H1 (cell line): ENCODE data around the gene COL4A3. TPM values are rescaled to one million over a fixed set of nuclear protein-coding genes. Genes with fewer than 3 reads are reported as not detected.

ENCODE experiments used
- CTCF ChIA-PET: fragments of 300-600 bp; sonication (Branson Sonifier 250); formaldehyde crosslinking; loops from one replicate; lab custom pipeline; 2021; ENCODE audit not compliant: partially characterized antibody; lab: Charles Lee
- POLR2A ChIA-PET: fragments of 300-600 bp; sonication (Branson Sonifier 250); formaldehyde crosslinking; loops from one replicate; lab custom pipeline; 2021; ENCODE audit warnings: inconsistent platforms; ENCODE audit not compliant: partially characterized antibody; lab: Charles Lee
- DNase-seq, 2 experiments: peaks; one replicate each; pipeline versions ENCODE4 v3.0.0 to v3.0.0-alpha.2; 2010 to 2022; ENCODE audit warnings: low spot score in 2 of 2, low read depth in 1 of 2, mixed read lengths in 1 of 2
- FAIRE-seq: peaks from 2 replicates; lab custom pipeline; 2011; peaks lifted over from hg19 to GRCh38; lab: Jason Lieb, UNC
- H2AFZ ChIP-seq: 2 replicates; pipeline ENCODE4 v1.8.1; 2012; ENCODE audit warnings: low read length, inconsistent platforms
- H2AK5ac ChIP-seq: 2 replicates; pipeline ENCODE4 v1.6.1; 2013; ENCODE audit warnings: low read depth, low read length
- H2BK120ac ChIP-seq: replicated peaks from 2 replicates; pipeline ENCODE3; 2013; ENCODE audit warnings: low read depth, low read length, inconsistent platforms
- H2BK12ac ChIP-seq: 2 replicates; pipeline ENCODE4 v1.6.1; 2013; ENCODE audit warnings: low read depth, low read length
- H2BK15ac ChIP-seq: 2 replicates; pipeline ENCODE4 v1.6.1; 2013; ENCODE audit warnings: low read length
- H2BK20ac ChIP-seq: 2 replicates; pipeline ENCODE4 v1.6.1; 2013; ENCODE audit warnings: low read length
- H2BK5ac ChIP-seq: 2 replicates; pipeline ENCODE4 v1.6.1; 2013; ENCODE audit warnings: low read depth, low read length
- H3K14ac ChIP-seq: 2 replicates; pipeline ENCODE4 v1.6.1; 2013; ENCODE audit warnings: inconsistent platforms; ENCODE audit not compliant: insufficient read length
- H3K18ac ChIP-seq: 2 replicates; pipeline ENCODE4 v1.6.1; 2013; ENCODE audit warnings: low read length; ENCODE audit errors: extremely low read depth
- H3K23ac ChIP-seq: 2 replicates; pipeline ENCODE4 v1.6.1; 2013; ENCODE audit warnings: inconsistent platforms; ENCODE audit not compliant: insufficient read length
- H3K23me2 ChIP-seq: 2 replicates; pipeline ENCODE4 v1.6.1; 2013; ENCODE audit warnings: low read depth, low read length
- H3K27ac ChIP-seq: 2 replicates; pipeline ENCODE4 v1.6.1; 2011; ENCODE audit warnings: low read depth, low read length, inconsistent platforms
- H3K27me3 ChIP-seq, 4 experiments: replicated peaks in 1 of 4; 1 replicate in 1 of 4; 2 replicates in 3 of 4; pipeline versions ENCODE4 v1.6.1 to v1.8.1; 2011 to 2013; ENCODE audit warnings: low read length in 3 of 4, mild to moderate bottlenecking in 3 of 4, inconsistent platforms in 2 of 4, mixed read lengths in 2 of 4, moderate library complexity in 1 of 4; ENCODE audit not compliant: control insufficient read depth in 3 of 4, insufficient read depth in 3 of 4; ENCODE audit errors: extremely low read depth in 1 of 4
- H3K36me3 ChIP-seq, 4 experiments: 2 replicates each; pipeline versions ENCODE4 v1.6.1 to v1.8.1; 2011 to 2013; ENCODE audit warnings: mild to moderate bottlenecking in 4 of 4, low read length in 3 of 4, moderate library complexity in 2 of 4, control low read depth in 1 of 4, inconsistent platforms in 1 of 4; ENCODE audit not compliant: insufficient read depth in 4 of 4, control insufficient read depth in 2 of 4
- H3K4ac ChIP-seq: replicated peaks from 2 replicates; pipeline ENCODE3; 2013; ENCODE audit warnings: low read length, low read depth, mixed read lengths, inconsistent platforms; ENCODE audit not compliant: insufficient read length
- H3K4me1 ChIP-seq, 4 experiments: replicated peaks in 1 of 4; 1 replicate in 1 of 4; 2 replicates in 3 of 4; pipeline versions ENCODE4 v1.6.1 to v1.8.1; 2011 to 2013; ENCODE audit warnings: low read length in 3 of 4, inconsistent platforms in 2 of 4, mixed read lengths in 1 of 4; ENCODE audit not compliant: insufficient read depth in 4 of 4, control insufficient read depth in 3 of 4
- H3K4me2 ChIP-seq, 2 experiments: 2 replicates each; pipeline versions ENCODE4 v1.6.1 to v1.8.1; 2011 to 2013; ENCODE audit warnings: low read depth in 2 of 2, low read length in 2 of 2, control low read depth in 1 of 2, inconsistent platforms in 1 of 2, mild to moderate bottlenecking in 1 of 2; ENCODE audit not compliant: insufficient read depth in 1 of 2
- H3K4me3 ChIP-seq, 4 experiments: fragments of 200-600, 300-600 bp in 1 of 4; sonication (generic), shearing (Covaris generic), sonication (Bioruptor Twin) in 1 of 4; 2 replicates each; pipeline versions ENCODE4 v1.5.1 to v1.8.1; 2011 to 2016; ENCODE audit warnings: low read length in 4 of 4, low read depth in 3 of 4, control low read depth in 2 of 4, inconsistent platforms in 2 of 4, mild to moderate bottlenecking in 2 of 4, mixed read lengths in 1 of 4, moderate library complexity in 1 of 4; ENCODE audit not compliant: insufficient read depth in 2 of 4; ENCODE audit errors: extremely low read depth in 1 of 4
- H3K56ac ChIP-seq: replicated peaks from 2 replicates; pipeline ENCODE3; 2013; ENCODE audit warnings: low read depth, mild to moderate bottlenecking, mixed read lengths, low read length, inconsistent platforms; ENCODE audit not compliant: insufficient read length
- H3K79me1 ChIP-seq: 2 replicates; pipeline ENCODE4 v1.6.1; 2013; ENCODE audit warnings: low read depth, low read length, control low read depth
- H3K79me2 ChIP-seq, 2 experiments: 2 replicates each; pipeline versions ENCODE4 v1.6.1 to v1.8.1; 2012 to 2013; ENCODE audit warnings: low read length in 2 of 2, mild to moderate bottlenecking in 2 of 2, inconsistent platforms in 1 of 2; ENCODE audit not compliant: insufficient read depth in 2 of 2, control insufficient read depth in 1 of 2
- H3K9ac ChIP-seq, 4 experiments: replicated peaks in 1 of 4; 1 replicate in 1 of 4; 2 replicates in 3 of 4; pipeline versions ENCODE4 v1.6.1 to v1.8.1; 2011 to 2013; ENCODE audit warnings: low read depth in 3 of 4, low read length in 3 of 4, control low read depth in 2 of 4, mild to moderate bottlenecking in 2 of 4, moderate library complexity in 2 of 4, inconsistent platforms in 1 of 4; ENCODE audit errors: extremely low read depth in 1 of 4
- H3K9me3 ChIP-seq, 2 experiments: 2 replicates each; pipeline versions ENCODE4 v1.6.1 to v1.8.1; 2012 to 2013; ENCODE audit warnings: mild to moderate bottlenecking in 2 of 2, moderate library complexity in 2 of 2, control low read depth in 1 of 2, inconsistent platforms in 1 of 2, low read depth in 1 of 2, low read length in 1 of 2, mixed read lengths in 1 of 2; ENCODE audit not compliant: insufficient read depth in 2 of 2
- H4K20me1 ChIP-seq, 2 experiments: replicated peaks in 1 of 2; 2 replicates each; pipeline versions ENCODE3 to v1.8.1; 2011 to 2013; ENCODE audit warnings: inconsistent platforms in 2 of 2, low read length in 2 of 2, mild to moderate bottlenecking in 1 of 2; ENCODE audit not compliant: insufficient read depth in 2 of 2, control insufficient read depth in 1 of 2
- H4K5ac ChIP-seq: 2 replicates; pipeline ENCODE4 v1.6.1; 2013; ENCODE audit warnings: low read length, low read depth, mixed read lengths, inconsistent platforms; ENCODE audit not compliant: insufficient read length
- H4K8ac ChIP-seq: 2 replicates; pipeline ENCODE4 v1.8.0; 2013; ENCODE audit warnings: mild to moderate bottlenecking, moderate library complexity, low read length, inconsistent platforms; ENCODE audit not compliant: insufficient read depth; ENCODE audit errors: extremely low read depth
- H4K91ac ChIP-seq: replicated peaks from 2 replicates; pipeline ENCODE3; 2013; ENCODE audit warnings: low read length, mixed read lengths, inconsistent platforms; ENCODE audit not compliant: insufficient read length
- CEBPB ChIP-seq: IDR thresholded peaks from 2 replicates; pipeline ENCODE4 v1.6.1; 2012; ENCODE audit warnings: low read depth, low read length
- CTCF ChIP-seq, 3 experiments: IDR thresholded peaks; 1 replicate in 2 of 3; 2 replicates in 1 of 3; pipeline versions ENCODE4 v1.5.1 to v1.6.1; 2011; ENCODE audit warnings: low read length in 3 of 3, mild to moderate bottlenecking in 3 of 3, inconsistent platforms in 2 of 3, low read depth in 1 of 3, moderate library complexity in 1 of 3; ENCODE audit not compliant: insufficient read depth in 1 of 3; ENCODE audit errors: control extremely low read depth in 1 of 3
- NANOG ChIP-seq: IDR thresholded peaks from 2 replicates; pipeline ENCODE4 v1.6.1; 2011; ENCODE audit warnings: low read length, low read depth, mild to moderate bottlenecking, inconsistent platforms; ENCODE audit not compliant: insufficient read depth, poor library complexity, severe bottlenecking
- RFX5 ChIP-seq: IDR thresholded peaks from 2 replicates; pipeline ENCODE4 v1.6.1; 2011; ENCODE audit warnings: low read depth, low read length, improper control_type of control experiment, borderline replicate concordance
- RNF2 ChIP-seq: fragments of 200-900, 300-1000 bp; sonication (generic); IDR thresholded peaks from 2 replicates; pipeline ENCODE4 v1.7.1; 2016; ENCODE audit warnings: borderline replicate concordance, low read depth, mild to moderate bottlenecking, antibody characterized with exemption, low read length; ENCODE audit not compliant: poor library complexity, severe bottlenecking; ENCODE audit errors: missing control alignments
- WGBS, 2 experiments: shearing (Covaris generic) in 1 of 2; methylation state at CpG; one replicate each; pipeline versions ENCODE4 v1.1.6 to v1.1.7; 2013 to 2015; ENCODE audit warnings: low lambda C conversion rate in 2 of 2, mixed read lengths in 2 of 2, inconsistent platforms in 1 of 2, low coverage in 1 of 2, missing lambda C conversion rate in 1 of 2; ENCODE audit not compliant: insufficient replicate concordance in 2 of 2, insufficient coverage in 1 of 2, insufficient read length in 1 of 2; ENCODE audit errors: extremely low coverage in 1 of 2, missing lambda C conversion rate in 1 of 2; 5-methylcytosine and 5-hydroxymethylcytosine counted together
- polyA plus RNA-seq, 7 experiments: library from polyadenylated mRNA; depleted of rRNA in 3 of 7; stranded (reverse) in 5 of 7; unstranded in 2 of 7; fragments of >200 nt in 5 of 7; fragments of 200-250 nt in 2 of 7; gene quantifications; 1 replicate in 5 of 7; 2 replicates in 1 of 7; 4 replicates in 1 of 7; pipeline versions ENCODE4 v1.2.1 to v1.2.3, GENCODE V29; 2011 to 2013; ENCODE audit warnings: missing spikeins in 2 of 7, mixed read lengths in 2 of 7
- total RNA-seq: library from RNA; stranded (reverse); fragmentation: NEBNext Ultra II Directional; extraction: Animal tissue kit (Norgen Biotek cat#: 25700); gene quantifications from 2 replicates; pipeline ENCODE4 v1.2.1, GENCODE V29; 2021

The COL4A3 gene
- total and polyA plus RNA-seq, 2 of the 8 experiments (the other 6 are each of a cell fraction or from before 2014, with no cell fraction given): 0.12 to 0.17 TPM

GRCh38 chr2:227296671-227297405, 132.4 kb downstream of the COL4A3 start:
- Histone ChIP-seq H3K9me3 (no peaks in the 10 kb centered on the region), H4K20me1 (no peaks in the 10 kb centered on the region), H2BK20ac (no peak overlapping the region), H3K14ac (no peak overlapping the region), H3K79me2 (no peaks in the 10 kb centered on the region), H3K4me2 (no peak overlapping the region), H3K23me2 (no peaks in the 10 kb centered on the region), H2BK5ac (no peak overlapping the region), H3K4ac (no peak overlapping the region), H2AK5ac (no peak overlapping the region), H3K18ac (no peak overlapping the region), H3K36me3 (no peaks in the 10 kb centered on the region), H2BK12ac (no peak overlapping the region), H3K4me3 (no peak overlapping the region), H2BK120ac (no peak overlapping the region), H3K4me1 (no peaks in the 10 kb centered on the region), H3K56ac (no peak overlapping the region), H2AFZ (no peak overlapping the region), H3K23ac (no peak overlapping the region), H3K27ac (no peak overlapping the region), H2BK15ac (no peak overlapping the region), H3K79me1 (no peaks in the 10 kb centered on the region), H4K8ac (no peak overlapping the region), H4K91ac (no peak overlapping the region), H3K9ac (no peak overlapping the region), H4K5ac (no peak overlapping the region), H3K27me3 (peaks cover 0 to 2% (median 0%) of the 10 kb centered on the region in 4 experiments; a peak in 1 of 7 replicates)
- ChIA-PET CTCF (interaction anchor here (1.0 to 2.0 kb wide), 2 partner anchors 11 to 59 kb away, joined by 4 to 5 read pairs; no protein-coding TSS in a partner anchor), POLR2A (interaction anchor here (1.0 kb wide), 1 partner anchor 28 kb away, joined by 3 read pairs; the partner anchor contains the start of gene MFF)
- DNase-seq: no peak
- 80% methylated on average over 3 of the region's 3 CpGs; no CpG with 5 or more reads in 1 of the 2 experiments for WGBS, 2 experiments
- FAIRE-seq: no peak
- TF ChIP-seq CTCF (IDR thresholded peaks at IDR 0.05; ENCODE audit: control extremely low read depth in 1 of 3, insufficient read depth in 1 of 3, low read depth in 1 of 3, low read length in 3 of 3) (no peak), CEBPB (no peak), RNF2 (no peak), NANOG (no peak), RFX5 (no peak)
